Loucy (cell line): ENCODE measurements around the gene PRUNE2.
"Not testable (repeated sequence)": the region's sequence is repeated elsewhere in the genome, so short reads cannot be mapped to it uniquely, and the experiment has no call there.

Experiments used
- H2AFZ ChIP-seq: fragments of 200-600 bp; sonication (generic); 2 replicates; pipeline ENCODE4 v1.6.0; 2016; ENCODE audit warnings: antibody characterized with exemption, mild to moderate bottlenecking, low read length, moderate library complexity
- H3F3A ChIP-seq: fragments of 200-600 bp; 2 replicates; pipeline ENCODE4 v1.6.0; 2016; ENCODE audit warnings: antibody characterized with exemption, low read depth, mild to moderate bottlenecking
- H3K27me3 ChIP-seq: fragments of 200-600 bp; sonication (generic); 2 replicates; pipeline ENCODE4 v1.6.1; 2014; ENCODE audit warnings: low read length, mild to moderate bottlenecking; ENCODE audit not compliant: insufficient read depth, poor library complexity, severe bottlenecking
- H3K36me3 ChIP-seq: fragments of 200-600 bp; sonication (generic); 2 replicates; pipeline ENCODE4 v1.6.1; 2016; ENCODE audit warnings: low read length; ENCODE audit not compliant: insufficient read depth
- H3K4me1 ChIP-seq: fragments of 200-600 bp; sonication (generic); 2 replicates; pipeline ENCODE4 v1.5.1; 2014; ENCODE audit warnings: low read length, mild to moderate bottlenecking; ENCODE audit not compliant: insufficient read depth, poor library complexity, severe bottlenecking
- H3K4me2 ChIP-seq: fragments of 200-600 bp; sonication (generic); 2 replicates; pipeline ENCODE4 v1.6.0; 2014; ENCODE audit warnings: antibody characterized with exemption, low read length, low read depth, mild to moderate bottlenecking; ENCODE audit not compliant: poor library complexity, severe bottlenecking
- H3K4me3 ChIP-seq: fragments of 200-600 bp; sonication (generic); 2 replicates; pipeline ENCODE4 v1.5.1; 2014; ENCODE audit warnings: low read length, mild to moderate bottlenecking, mixed read lengths; ENCODE audit not compliant: poor library complexity, severe bottlenecking
- H3K79me2 ChIP-seq: fragments of 200-600 bp; sonication (generic); 2 replicates; pipeline ENCODE4 v1.6.1; 2014; ENCODE audit warnings: low read length; ENCODE audit not compliant: insufficient read depth
- H3K9ac ChIP-seq: fragments of 200-600 bp; sonication (generic); 2 replicates; pipeline ENCODE4 v1.6.0; 2014; ENCODE audit warnings: mild to moderate bottlenecking, low read depth, low read length, moderate library complexity; ENCODE audit not compliant: poor library complexity, severe bottlenecking
- H3K9me2 ChIP-seq: fragments of 200-600 bp; sonication (generic); replicated peaks from 2 replicates; pipeline ENCODE4 v1.6.1; 2016; ENCODE audit warnings: low read depth, low read length, mixed read lengths
- H3K9me3 ChIP-seq: fragments of 200-600 bp; sonication (generic); 2 replicates; pipeline ENCODE4 v1.6.1; 2014; ENCODE audit warnings: mild to moderate bottlenecking, antibody characterized with exemption, low read length, low read depth; ENCODE audit not compliant: insufficient read depth
- H4K20me1 ChIP-seq: fragments of 200-600 bp; sonication (generic); 2 replicates; pipeline ENCODE4 v1.6.0; 2014; ENCODE audit warnings: antibody characterized with exemption, low read length, mild to moderate bottlenecking; ENCODE audit not compliant: insufficient read depth, poor library complexity, severe bottlenecking
- EZH2phosphoT487 ChIP-seq: fragments of 200-600 bp; IDR thresholded peaks from 2 replicates; pipeline ENCODE4 v1.6.1; 2018; ENCODE audit warnings: antibody characterized with exemption, mild to moderate bottlenecking, moderate library complexity, borderline replicate concordance
- TF ChIP-seq, protein P1 (sequence below): fragments of 200-600 bp; sonication (generic); conservative IDR thresholded peaks from 2 replicates; pipeline ENCODE4 v1.5.1; 2014; ENCODE audit warnings: mild to moderate bottlenecking, antibody characterized with exemption, low read length

Gene PRUNE2

DNA sequence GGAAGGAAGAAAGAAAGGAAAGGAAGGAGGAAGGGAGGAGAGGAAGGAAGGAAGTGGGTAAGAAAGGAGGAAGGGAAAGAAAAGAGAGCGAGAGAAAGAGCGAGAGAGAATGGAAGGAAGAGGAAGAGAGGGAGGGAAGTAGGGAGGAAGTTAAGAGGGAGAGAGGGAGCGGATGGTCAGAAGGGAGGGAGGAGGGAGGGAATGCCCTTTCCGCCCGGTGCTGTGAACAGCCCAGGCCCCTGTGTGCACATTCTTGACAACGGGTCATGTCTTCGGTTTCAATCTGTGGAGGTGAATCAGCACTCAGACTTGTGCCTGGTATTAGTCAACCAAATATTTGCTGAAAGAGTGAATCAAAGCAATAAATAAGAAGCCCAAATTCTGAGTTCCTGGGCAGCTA is 39.2 kb downstream of the PRUNE2 start:
- Histone ChIP-seq H3K9me3 (no peaks in the 10 kb centered on the region), H3K36me3 (no peaks in the 10 kb centered on the region), H2AFZ (no peak overlapping the region), H3K9ac (no peak overlapping the region), H3K4me3 (no peak overlapping the region), H3K9me2 (no peaks in the 10 kb centered on the region), H3K79me2 (no peaks in the 10 kb centered on the region), H4K20me1 (no peaks in the 10 kb centered on the region), H3K4me1 (no peaks in the 10 kb centered on the region), H3K4me2 (no peak overlapping the region), H3K27me3 (no peaks in the 10 kb centered on the region), H3F3A (no peaks in the 10 kb centered on the region)
- TF ChIP-seq, protein P1, sequence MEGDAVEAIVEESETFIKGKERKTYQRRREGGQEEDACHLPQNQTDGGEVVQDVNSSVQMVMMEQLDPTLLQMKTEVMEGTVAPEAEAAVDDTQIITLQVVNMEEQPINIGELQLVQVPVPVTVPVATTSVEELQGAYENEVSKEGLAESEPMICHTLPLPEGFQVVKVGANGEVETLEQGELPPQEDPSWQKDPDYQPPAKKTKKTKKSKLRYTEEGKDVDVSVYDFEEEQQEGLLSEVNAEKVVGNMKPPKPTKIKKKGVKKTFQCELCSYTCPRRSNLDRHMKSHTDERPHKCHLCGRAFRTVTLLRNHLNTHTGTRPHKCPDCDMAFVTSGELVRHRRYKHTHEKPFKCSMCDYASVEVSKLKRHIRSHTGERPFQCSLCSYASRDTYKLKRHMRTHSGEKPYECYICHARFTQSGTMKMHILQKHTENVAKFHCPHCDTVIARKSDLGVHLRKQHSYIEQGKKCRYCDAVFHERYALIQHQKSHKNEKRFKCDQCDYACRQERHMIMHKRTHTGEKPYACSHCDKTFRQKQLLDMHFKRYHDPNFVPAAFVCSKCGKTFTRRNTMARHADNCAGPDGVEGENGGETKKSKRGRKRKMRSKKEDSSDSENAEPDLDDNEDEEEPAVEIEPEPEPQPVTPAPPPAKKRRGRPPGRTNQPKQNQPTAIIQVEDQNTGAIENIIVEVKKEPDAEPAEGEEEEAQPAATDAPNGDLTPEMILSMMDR = no peak
- TF ChIP-seq EZH2phosphoT487 = no peak

DNA sequence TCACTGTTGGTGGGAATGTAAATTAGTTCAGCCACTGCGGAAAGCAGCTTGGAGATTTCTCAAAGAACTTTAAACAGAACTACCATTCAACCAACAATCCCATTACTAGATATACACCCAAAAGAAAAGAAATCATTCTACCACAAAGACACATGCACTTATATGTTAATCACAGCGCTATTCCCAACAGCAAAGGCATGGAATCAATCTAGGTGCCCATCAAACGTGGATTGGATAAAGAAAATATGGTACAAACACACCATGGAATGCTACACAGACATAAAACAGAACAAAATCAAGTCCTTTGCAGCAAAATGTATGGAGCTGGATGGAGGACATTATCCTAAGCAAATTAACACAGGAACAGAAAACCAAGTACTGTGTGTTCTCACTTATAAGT is 42.1 kb downstream of the PRUNE2 start:
- H3K4me2 ChIP-seq = no peak overlapping the region
- no peak overlapping the region for H2AFZ ChIP-seq
- no peaks in the 10 kb centered on the region for H3K9me2 ChIP-seq
- H3K9ac ChIP-seq = no peak overlapping the region
- no peaks in the 10 kb centered on the region for H3F3A ChIP-seq
- H4K20me1 ChIP-seq = no peaks in the 10 kb centered on the region
- H3K27me3 ChIP-seq = no peaks in the 10 kb centered on the region
- no peaks in the 10 kb centered on the region for H3K9me3 ChIP-seq
- TF ChIP-seq EZH2phosphoT487 = no peak
- TF ChIP-seq, protein P1 = no peak
- H3K79me2 ChIP-seq = no peaks in the 10 kb centered on the region
- H3K4me1 ChIP-seq = no peaks in the 10 kb centered on the region
- no peak overlapping the region for H3K4me3 ChIP-seq
- H3K36me3 ChIP-seq = no peaks in the 10 kb centered on the region

DNA sequence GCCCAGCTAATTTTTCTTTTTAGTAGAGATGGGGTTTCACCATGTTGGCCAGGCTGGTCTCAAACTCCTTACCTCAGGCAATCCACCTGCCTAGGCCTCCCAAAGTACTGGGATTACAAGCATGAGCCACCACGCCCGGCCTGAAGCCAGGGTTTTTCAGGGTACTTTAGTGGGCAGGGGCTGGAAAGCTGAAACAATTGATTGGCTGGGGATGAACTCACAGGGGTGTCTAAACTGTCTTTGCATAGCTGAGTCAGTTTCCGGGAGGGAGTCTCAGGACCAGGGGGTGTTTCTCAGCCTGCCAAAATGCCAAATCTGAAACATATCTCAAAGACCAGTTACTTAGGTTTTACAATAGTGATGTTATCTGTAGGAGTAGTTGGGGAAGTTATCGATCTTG is 46.1 kb downstream of the PRUNE2 start:
- no peaks in the 10 kb centered on the region for H3K36me3 ChIP-seq
- no peaks in the 10 kb centered on the region for H3K9me3 ChIP-seq
- H3K4me1 ChIP-seq = no peaks in the 10 kb centered on the region
- H3K4me3 ChIP-seq = no peak overlapping the region
- H3K9me2 ChIP-seq = no peaks in the 10 kb centered on the region
- no peaks in the 10 kb centered on the region for H3K27me3 ChIP-seq
- TF ChIP-seq EZH2phosphoT487 = no peak
- TF ChIP-seq, protein P1 = no peak
- H4K20me1 ChIP-seq = no peaks in the 10 kb centered on the region
- no peak overlapping the region for H3K4me2 ChIP-seq
- no peaks in the 10 kb centered on the region for H3F3A ChIP-seq
- no peak overlapping the region for H3K9ac ChIP-seq
- no peak overlapping the region for H2AFZ ChIP-seq
- H3K79me2 ChIP-seq = no peaks in the 10 kb centered on the region

DNA sequence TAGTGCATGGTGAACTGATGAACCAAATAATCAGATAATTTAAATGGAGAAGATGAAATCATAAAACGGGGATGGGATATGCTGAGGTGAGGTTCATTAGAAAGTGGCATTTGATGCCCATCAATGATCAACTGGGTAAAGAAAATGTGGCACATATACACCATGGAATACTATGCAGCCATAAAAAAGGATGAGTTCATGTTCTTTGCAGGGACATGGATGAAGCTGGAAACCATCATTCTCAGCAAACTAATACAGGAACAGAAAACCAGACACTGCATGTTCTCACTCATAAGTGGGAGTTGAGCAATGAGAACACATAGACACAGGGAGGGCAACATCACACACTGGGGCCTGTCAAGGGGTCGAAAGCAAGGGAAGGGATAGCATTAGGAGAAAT is 47.7 kb downstream of the PRUNE2 start:
- not testable (repeated sequence) for H2AFZ ChIP-seq, H3K27me3 ChIP-seq, H3K9me3 ChIP-seq, H3K4me1 ChIP-seq, H3K4me3 ChIP-seq, H3K79me2 ChIP-seq, H3K36me3 ChIP-seq, H3K4me2 ChIP-seq, H3K9ac ChIP-seq, H3K9me2 ChIP-seq, H3F3A ChIP-seq, H4K20me1 ChIP-seq
